ENCODE results near the gene APOC4.

APOC4 gene

GRCh38 chr19:44993926-44994537 lies 52.0 kb downstream of the APOC4 start:
- no peak for DNase-seq (ENCODE audit: low read depth)
